Pancreas (tissue), 10 donors: ENCODE measurements around the gene CCDC28B. TPM values are rescaled to one million over a fixed set of nuclear protein-coding genes. Genes with fewer than 3 reads are reported as not detected.

ENCODE experiments used
- ATAC-seq, 4 donors: fragments of 200-7000 bp; cut with Tn5 transposase; one replicate each; pipeline versions ENCODE4 v1.8.0 to v1.9.1; 2020; ENCODE audit warnings: mild to moderate bottlenecking in 4 of 4, moderate library complexity in 4 of 4
- DNase-seq, 6 donors: peaks; one replicate each; pipeline ENCODE4 v3.0.0-alpha.2; 2020
- FAIRE-seq: peaks from 2 replicates; lab custom pipeline; 2012; peaks lifted over from hg19 to GRCh38; lab: Jason Lieb, UNC
- H3K27ac ChIP-seq, 4 donors: fragments of 200-600 bp; sonication (generic); 1 replicate in 3 of 4; 2 replicates in 1 of 4; pipeline versions ENCODE4 v1.5.0 to v1.8.0; 2020
- H3K27me3 ChIP-seq, 4 donors: fragments of 200-600 bp; one replicate each; pipeline ENCODE4 v1.8.0; 2021
- H3K36me3 ChIP-seq, 3 donors: fragments of 200-600 bp; sonication (generic) in 1 of 3; one replicate each; pipeline versions ENCODE4 v1.5.0 to v1.8.0; 2020 to 2021
- H3K4me1 ChIP-seq, 3 donors: fragments of 200-600 bp; one replicate each; pipeline ENCODE4 v1.8.0; 2021
- H3K4me3 ChIP-seq, 4 donors: fragments of 200-600 bp; sonication (generic) in 2 of 4; one replicate each; pipeline versions ENCODE4 v1.5.0 to v1.8.0; 2020 to 2021
- H3K9me3 ChIP-seq, 4 donors: fragments of 200-600 bp; one replicate each; pipeline ENCODE4 v1.8.0; 2021
- CTCF ChIP-seq, 4 donors: fragments of 200-600 bp; sonication (generic) in 3 of 4; IDR thresholded peaks; one replicate each; pipeline versions ENCODE4 v1.5.0 to v1.8.0; 2021; ENCODE audit warnings: antibody characterized with exemption in 4 of 4
- WGBS, 2 donors: extraction: QIAGEN DNeasy Blood & Tissue Kit; methylation state at CpG; one replicate each; pipeline ENCODE4 v1.1.7; 2013; 5-methylcytosine and 5-hydroxymethylcytosine counted together
- intact Hi-C, 3 donors: fragments of 100-400 bp; cut with DNase I; formaldehyde crosslinking; loops; one replicate each; pipeline versions ENCODE4 v1.11.1 to v1.14.2; 2022
- polyA plus RNA-seq, 2 donors: library from polyadenylated mRNA; stranded (reverse); fragments of 200-250 nt; gene quantifications; one replicate each; pipeline ENCODE4 v1.2.3, GENCODE V29; 2013
- total RNA-seq, 6 donors: library from RNA; stranded (reverse); fragmentation: NEBNext Ultra II Directional in 4 of 6; extraction: Animal tissue kit (Norgen Biotek cat#: 25700) in 4 of 6; gene quantifications; one replicate each; pipeline versions ENCODE4 v1.2.1 to v1.2.4, GENCODE V29; 2021 to 2023
- donor health status: healthy with polysubstance abuse.
- donor health status: DM: no; HTN: no; CAD: no; lungs with moderate emphysema.
- donor health status: DM: no; HTN: no; CAD: no.
- donor health status: control.
- donor health status: control.
- donor health status: Bipolar disorder and iron deficiency.
- donor health status: DM: yes; HTN: yes; CAD: no.
- donor health status: DM: no; HTN: no; CAD: no.
- donor health status: DM: no; HTN: no; CAD: no.
- donor health status: DM: yes; HTN: yes; CAD: no.

The CCDC28B gene
- total and polyA plus RNA-seq, 8 donors: 1.6 to 8.5 (median 3.6) TPM

- H3K36me3 ChIP-seq: no peaks in the 10 kb centered on the region
- intact Hi-C loops: no loop called here
- peaks cover 0 to 5% (median 0%) of the 10 kb centered on the region in 3 donors for H3K4me1 ChIP-seq
- no peak within 1 kb of the TSS for H3K27ac ChIP-seq
- no peak for TF ChIP-seq CTCF (IDR thresholded peaks at IDR 0.05)
- no peak for FAIRE-seq
- DNase-seq: no peak
- 77 to 86% methylated on average over 25 of the region's 25 CpGs for WGBS, 2 donors
- no peaks in the 10 kb centered on the region for H3K9me3 ChIP-seq
- H3K4me3 ChIP-seq: no peak within 1 kb of the TSS
- no peak for ATAC-seq
- no peaks in the 10 kb centered on the region for H3K27me3 ChIP-seq
These were observed 50.7 kb downstream of the CCDC28B start, which contains the start of gene LCK for GRCh38 chr1:32250893-32251716. LCK (plus strand) TSS chr1:32251265; CDS start chr1:32274330, 23,065 bp downstream.

Other genes with a start within 250 kb of the CCDC28B start
- gene KHDRBS1, start 186.7 kb upstream of the CCDC28B start, total RNA-seq: 10 to 100 TPM; 26.6 to 56.7 (median 41.2) TPM
- gene KHDRBS1, start 186.7 kb upstream of the CCDC28B start, polyA plus RNA-seq: 10 to 100 TPM; 22.8 to 41.7 TPM
- 1 to 10 TPM; 5.1 to 8.7 (median 6.1) TPM for gene TMEM39B, start 127.7 kb upstream of the CCDC28B start, total RNA-seq
- gene TMEM39B, start 127.7 kb upstream of the CCDC28B start, polyA plus RNA-seq: 10 to 100 TPM in 1 of 2 donors, 1 to 10 TPM in 1; 6.3 to 11.8 TPM
- gene KPNA6, start 92.5 kb upstream of the CCDC28B start, total RNA-seq: 10 to 100 TPM; 20.9 to 36.2 (median 26.9) TPM
- 1 to 10 TPM; 4.9 to 7.9 TPM for gene KPNA6, start 92.5 kb upstream of the CCDC28B start, polyA plus RNA-seq
- 10 to 100 TPM; 13.8 to 29.3 (median 20.3) TPM for gene TXLNA, start 20.9 kb upstream of the CCDC28B start, total RNA-seq
- gene TXLNA, start 20.9 kb upstream of the CCDC28B start, polyA plus RNA-seq: 10 to 100 TPM; 13.6 to 14.4 TPM
- 1 to 10 TPM; 1.1 to 1.7 (median 1.2) TPM for gene IQCC, start 5.1 kb downstream of the CCDC28B start, total RNA-seq
- gene IQCC, start 5.1 kb downstream of the CCDC28B start, polyA plus RNA-seq: 1 to 10 TPM; 4.1 to 5.5 TPM
- not detected for gene DCDC2B, start 8.5 kb downstream of the CCDC28B start, total RNA-seq
- under 1 TPM; 0.05 to 0.11 TPM for gene DCDC2B, start 8.5 kb downstream of the CCDC28B start, polyA plus RNA-seq
- 10 to 100 TPM in 1 of 6 donors, 1 to 10 TPM in 5; 6.2 to 15.2 (median 8.2) TPM for gene TMEM234, start 21.8 kb downstream of the CCDC28B start, total RNA-seq
- gene TMEM234, start 21.8 kb downstream of the CCDC28B start, polyA plus RNA-seq: 10 to 100 TPM; 19.2 to 23.5 TPM
- 100 to 1,000 TPM in 1 of 6 donors, 10 to 100 TPM in 5; 63.4 to 101 (median 81.0) TPM for gene EIF3I, start 21.8 kb downstream of the CCDC28B start, total RNA-seq
- 100 to 1,000 TPM in 1 of 2 donors, 10 to 100 TPM in 1; 82.0 to 107 TPM for gene EIF3I, start 21.8 kb downstream of the CCDC28B start, polyA plus RNA-seq
- 1 to 10 TPM; 1.6 to 6.9 (median 2.9) TPM for gene FAM167B, start 46.6 kb downstream of the CCDC28B start, total RNA-seq
- 10 to 100 TPM; 11.6 to 12.0 TPM for gene FAM167B, start 46.6 kb downstream of the CCDC28B start, polyA plus RNA-seq
- 1 to 10 TPM in 3 of 6 donors, under 1 TPM in 3; 0.09 to 1.6 (median 1.0) TPM for gene LCK, start 50.7 kb downstream of the CCDC28B start, total RNA-seq
- under 1 TPM; 0.33 to 0.80 TPM for gene LCK, start 50.7 kb downstream of the CCDC28B start, polyA plus RNA-seq
- gene HDAC1, start 91.5 kb downstream of the CCDC28B start, total RNA-seq: 10 to 100 TPM; 27.0 to 43.5 (median 30.5) TPM
- gene HDAC1, start 91.5 kb downstream of the CCDC28B start, polyA plus RNA-seq: 10 to 100 TPM; 30.6 to 77.9 TPM
- gene MARCKSL1, start 135.6 kb downstream of the CCDC28B start, total RNA-seq: 10 to 100 TPM in 4 of 6 donors, 1 to 10 TPM in 2; 7.3 to 49.5 (median 14.5) TPM
- 10 to 100 TPM; 16.3 to 16.5 TPM for gene MARCKSL1, start 135.6 kb downstream of the CCDC28B start, polyA plus RNA-seq
- gene FAM229A, start 161.9 kb downstream of the CCDC28B start, total RNA-seq: 1 to 10 TPM; 1.9 to 6.4 (median 3.8) TPM
- 10 to 100 TPM; 18.6 to 21.8 TPM for gene FAM229A, start 161.9 kb downstream of the CCDC28B start, polyA plus RNA-seq
- gene TSSK3, start 161.9 kb downstream of the CCDC28B start, total RNA-seq: 1 to 10 TPM; 1.0 to 2.5 (median 1.3) TPM
- gene TSSK3, start 161.9 kb downstream of the CCDC28B start, polyA plus RNA-seq: 1 to 10 TPM in 1 of 2 donors, under 1 TPM in 1; 0.35 to 1.8 TPM
- 10 to 100 TPM; 35.9 to 56.9 (median 47.0) TPM for gene BSDC1, start 193.8 kb downstream of the CCDC28B start, total RNA-seq
- gene BSDC1, start 193.8 kb downstream of the CCDC28B start, polyA plus RNA-seq: 10 to 100 TPM; 36.3 to 40.5 TPM